Endodermal cell (in vitro differentiated cells): ENCODE measurements around the gene ENKUR. TPM values are rescaled to one million over a fixed set of nuclear protein-coding genes. Genes with fewer than 3 reads are reported as not detected.

Experiments used
- DNase-seq: peaks from one replicate; pipeline ENCODE4 v3.0.0-alpha.2; 2017
- H3K27ac ChIP-seq: 2 replicates; pipeline ENCODE4 v1.5.1; 2013; ENCODE audit warnings: mild to moderate bottlenecking, low read depth, low read length, moderate library complexity
- H3K27me3 ChIP-seq: 2 replicates; pipeline ENCODE4 v1.6.1; 2013; ENCODE audit warnings: mild to moderate bottlenecking, low read length, moderate library complexity; ENCODE audit not compliant: insufficient read depth, control insufficient read depth, poor library complexity, severe bottlenecking
- H3K36me3 ChIP-seq: 2 replicates; pipeline ENCODE4 v1.7.0; 2013; ENCODE audit warnings: mild to moderate bottlenecking, low read length, moderate library complexity; ENCODE audit not compliant: control insufficient read depth, insufficient read depth
- H3K4me1 ChIP-seq: one replicate; pipeline ENCODE4 v1.7.0; 2013; ENCODE audit warnings: low read length; ENCODE audit not compliant: control insufficient read depth, insufficient read depth
- H3K4me3 ChIP-seq: 2 replicates; pipeline ENCODE4 v1.5.1; 2013; ENCODE audit warnings: mild to moderate bottlenecking, low read length, moderate library complexity
- H3K9ac ChIP-seq: 2 replicates; pipeline ENCODE4 v1.6.1; 2013; ENCODE audit warnings: mild to moderate bottlenecking, low read length, moderate library complexity; ENCODE audit not compliant: poor library complexity, severe bottlenecking; ENCODE audit errors: extremely low read depth
- H3K9me3 ChIP-seq: 2 replicates; pipeline ENCODE4 v1.6.1; 2013; ENCODE audit warnings: mild to moderate bottlenecking, low read length, moderate library complexity; ENCODE audit not compliant: control insufficient read depth
- H3K27ac Mint-ChIP-seq: 2 replicates; pipeline ENCODE4 v1.8.0; 2020; ENCODE audit warnings: mixed read lengths
- H3K27me3 Mint-ChIP-seq: 2 replicates; pipeline ENCODE4 v1.8.0; 2021; ENCODE audit warnings: mild to moderate bottlenecking, mixed read lengths; ENCODE audit not compliant: insufficient read depth
- H3K36me3 Mint-ChIP-seq: 2 replicates; pipeline ENCODE4 v1.8.0; 2020; ENCODE audit warnings: low read depth, mixed read lengths
- H3K4me1 Mint-ChIP-seq: 2 replicates; pipeline ENCODE4 v1.8.0; 2020; ENCODE audit warnings: mixed read lengths
- H3K4me3 Mint-ChIP-seq: 2 replicates; pipeline ENCODE4 v1.8.0; 2020; ENCODE audit warnings: mild to moderate bottlenecking, moderate library complexity, mixed read lengths
- H3K9me3 Mint-ChIP-seq: 2 replicates; pipeline ENCODE4 v1.8.0; 2020; ENCODE audit warnings: mild to moderate bottlenecking, mixed read lengths
- CTCF ChIP-seq: fragments of 200-600 bp; sonication (generic); conservative IDR thresholded peaks from 2 replicates; pipeline ENCODE4 v1.5.0; 2021; ENCODE audit warnings: antibody characterized with exemption, mild to moderate bottlenecking
- WGBS, 2 experiments: methylation state at CpG; one replicate each; pipeline versions ENCODE4 v1.1.5 to v1.1.7; 2013; ENCODE audit warnings: missing lambda C conversion rate in 2 of 2, mixed read lengths in 1 of 2; ENCODE audit not compliant: insufficient coverage in 1 of 2, insufficient read length in 1 of 2; 5-methylcytosine and 5-hydroxymethylcytosine counted together
- total RNA-seq, 2 donors: library from RNA; stranded (reverse); fragmentation: NEBNext Ultra II Directional in 1 of 2; extraction: Animal tissue kit (Norgen Biotek cat#: 25700) in 1 of 2; gene quantifications; 2 replicates in 1 of 2; 3 replicates in 1 of 2; pipeline ENCODE4 v1.2.1, GENCODE V29; 2021

The ENKUR gene
- total RNA-seq, 2 donors from 2014 or later: not detected

- H3K9me3 Mint-ChIP-seq: no peaks in the 10 kb centered on the region
- Histone ChIP-seq H3K9me3 (no peaks in the 10 kb centered on the region), H3K4me3 (no peak overlapping the region), H3K27me3 (no peaks in the 10 kb centered on the region), H3K9ac (no peak overlapping the region), H3K4me1 (no peaks in the 10 kb centered on the region), H3K27ac (no peak overlapping the region), H3K36me3 (no peaks in the 10 kb centered on the region)
- no peak for DNase-seq
- no peak overlapping the region for H3K27ac Mint-ChIP-seq
- H3K36me3 Mint-ChIP-seq: no peaks in the 10 kb centered on the region
- peaks cover 4% of the 10 kb centered on the region for H3K4me1 Mint-ChIP-seq
- peak; percentile 25 for TF ChIP-seq CTCF
- H3K4me3 Mint-ChIP-seq: no peak overlapping the region
- H3K27me3 Mint-ChIP-seq: no peaks in the 10 kb centered on the region
- WGBS, 2 experiments: 89 to 100% methylated on average over 1 to 2 of the region's 2 CpGs
Observed at GRCh38 chr10:24974976-24975375, 41.0 kb downstream of the ENKUR start.

GRCh38 chr10:24973163-24973562 is 42.8 kb downstream of the ENKUR start:
- no peak overlapping the region for H3K9ac ChIP-seq
- WGBS, 2 experiments: 88 to 93% methylated on average over 2 to 5 of the region's 5 CpGs
- no peak for TF ChIP-seq CTCF
- no peaks in the 10 kb centered on the region for H3K4me1 ChIP-seq
- no peak overlapping the region for H3K27ac ChIP-seq
- Mint-ChIP-seq H3K9me3 (no peaks in the 10 kb centered on the region), H3K27me3 (no peaks in the 10 kb centered on the region), H3K4me3 (no peak overlapping the region), H3K4me1 (peaks cover 4% of the 10 kb centered on the region), H3K36me3 (no peaks in the 10 kb centered on the region), H3K27ac (no peak overlapping the region)
- DNase-seq: no peak
- H3K4me3 ChIP-seq: no peak overlapping the region
- H3K27me3 ChIP-seq: no peaks in the 10 kb centered on the region
- H3K9me3 ChIP-seq: no peaks in the 10 kb centered on the region
- H3K36me3 ChIP-seq: no peaks in the 10 kb centered on the region

- no peaks in the 10 kb centered on the region for H3K36me3 Mint-ChIP-seq
- Histone ChIP-seq H3K4me1 (no peaks in the 10 kb centered on the region), H3K9me3 (no peaks in the 10 kb centered on the region), H3K27ac (no peak overlapping the region), H3K9ac (no peak overlapping the region), H3K36me3 (no peaks in the 10 kb centered on the region), H3K4me3 (no peak overlapping the region), H3K27me3 (no peaks in the 10 kb centered on the region)
- H3K4me3 Mint-ChIP-seq: no peak overlapping the region
- no peaks in the 10 kb centered on the region for H3K9me3 Mint-ChIP-seq
- DNase-seq: no peak
- peaks cover 4% of the 10 kb centered on the region for H3K4me1 Mint-ChIP-seq
- TF ChIP-seq CTCF: no peak
- H3K27ac Mint-ChIP-seq: no peak overlapping the region
- no peaks in the 10 kb centered on the region for H3K27me3 Mint-ChIP-seq
Observed at GRCh38 chr10:24971374-24971773, 44.6 kb downstream of the ENKUR start.
